ENCODE data around the gene BRSK1.

BRSK1 gene

DNA sequence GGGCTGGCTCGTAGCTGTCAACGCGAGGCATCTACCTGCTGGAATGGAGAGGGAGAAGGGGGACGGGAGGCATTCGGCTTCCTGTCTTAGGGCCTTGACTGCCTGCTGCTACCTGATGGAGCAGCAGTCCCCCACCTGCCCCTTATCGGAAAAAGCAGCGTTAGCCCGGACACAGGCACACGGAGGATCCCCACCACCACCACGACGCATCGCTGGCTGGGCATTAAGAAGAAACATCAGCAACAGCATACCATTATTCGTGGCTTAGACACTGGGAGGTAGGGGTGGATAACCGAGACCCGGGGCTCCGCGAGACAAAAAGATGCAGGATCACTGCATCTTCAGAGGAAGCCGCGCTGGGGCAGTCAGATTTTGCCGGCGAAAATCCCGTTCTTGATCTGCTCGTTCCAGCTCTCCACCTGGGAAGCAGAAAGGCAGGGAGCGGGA lies 69.6 kb downstream of the BRSK1 start:
- DNase-seq (ENCODE audit: low spot score), result no peak

DNA sequence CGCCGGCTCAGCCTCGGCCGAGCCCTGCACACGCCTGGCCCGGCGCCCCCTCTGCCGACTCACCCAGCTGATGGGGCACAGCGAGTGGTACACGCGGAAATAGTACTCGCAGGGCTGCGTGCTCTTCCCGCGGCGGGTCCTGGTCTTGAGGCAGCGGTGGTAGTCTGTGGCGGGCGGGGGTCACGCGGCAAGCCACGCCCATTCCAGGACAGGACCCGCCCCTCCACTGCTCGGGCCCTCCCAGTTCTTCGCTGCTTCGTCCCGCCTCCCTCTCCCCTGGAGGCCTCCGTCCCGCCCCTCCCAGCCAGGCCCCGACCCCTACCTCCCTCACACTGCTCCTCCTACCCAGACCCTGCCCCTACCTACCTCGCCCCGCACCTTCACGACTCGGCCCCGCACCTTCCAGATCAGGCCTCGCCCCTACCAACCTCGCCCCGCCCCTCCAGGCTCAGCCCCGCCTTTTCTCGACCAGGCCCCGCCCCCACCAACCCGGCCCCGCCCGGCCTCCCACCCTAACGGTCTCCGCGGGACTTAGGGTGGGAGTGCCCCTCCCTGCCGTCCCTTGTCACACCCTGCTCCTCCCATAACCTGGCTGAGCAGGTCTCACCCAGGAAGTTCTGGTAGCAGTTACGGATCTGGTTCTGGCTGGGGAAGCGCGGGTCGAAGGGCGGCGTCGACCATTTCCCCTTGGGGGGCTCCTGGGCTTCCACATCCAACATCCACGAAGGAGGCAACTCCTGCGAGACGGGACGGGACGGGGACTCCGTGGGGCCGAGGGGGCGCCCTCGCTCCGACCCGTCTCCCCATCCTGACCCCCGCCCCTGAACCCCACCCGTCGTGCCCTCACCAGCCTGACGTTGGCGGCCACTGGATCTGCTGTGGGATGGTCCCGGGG lies 70.3 kb downstream of the BRSK1 start:
- peak; percentile 93 for DNase-seq (ENCODE audit: low spot score)

DNA sequence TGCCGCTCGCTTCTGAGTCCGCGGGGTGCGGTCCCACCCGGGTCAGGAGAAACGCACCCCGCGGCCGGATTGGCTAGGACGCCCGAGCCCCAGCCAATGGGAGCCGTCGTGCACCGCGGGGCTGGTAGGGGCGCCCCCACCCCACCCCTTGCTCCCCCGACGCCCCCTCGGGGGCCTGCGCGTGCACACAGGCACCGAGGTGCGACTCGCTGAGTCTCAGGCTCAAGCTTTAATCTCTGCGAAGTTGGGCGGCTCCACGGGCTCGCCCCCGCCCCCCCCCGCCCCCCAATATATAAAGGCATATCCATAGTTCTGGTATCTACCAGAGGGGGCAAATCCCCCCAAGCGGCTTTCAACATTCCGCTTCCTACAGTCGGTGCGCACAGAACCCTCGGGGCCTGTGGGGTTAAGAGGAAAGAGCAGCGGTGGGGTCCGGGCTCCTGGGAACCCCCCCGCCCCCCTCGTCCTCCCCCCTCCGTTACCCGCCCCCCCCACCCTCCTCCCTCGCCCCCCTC lies 71.0 kb downstream of the BRSK1 start, which contains the start of gene COX6B2:
Gene COX6B2 (minus strand): TSS at position 22 of the 515 bp plus-strand sequence. CDS start 198 bp downstream, outside the sequence.
- DNase-seq (ENCODE audit: low spot score), result peak; percentile 70

DNA sequence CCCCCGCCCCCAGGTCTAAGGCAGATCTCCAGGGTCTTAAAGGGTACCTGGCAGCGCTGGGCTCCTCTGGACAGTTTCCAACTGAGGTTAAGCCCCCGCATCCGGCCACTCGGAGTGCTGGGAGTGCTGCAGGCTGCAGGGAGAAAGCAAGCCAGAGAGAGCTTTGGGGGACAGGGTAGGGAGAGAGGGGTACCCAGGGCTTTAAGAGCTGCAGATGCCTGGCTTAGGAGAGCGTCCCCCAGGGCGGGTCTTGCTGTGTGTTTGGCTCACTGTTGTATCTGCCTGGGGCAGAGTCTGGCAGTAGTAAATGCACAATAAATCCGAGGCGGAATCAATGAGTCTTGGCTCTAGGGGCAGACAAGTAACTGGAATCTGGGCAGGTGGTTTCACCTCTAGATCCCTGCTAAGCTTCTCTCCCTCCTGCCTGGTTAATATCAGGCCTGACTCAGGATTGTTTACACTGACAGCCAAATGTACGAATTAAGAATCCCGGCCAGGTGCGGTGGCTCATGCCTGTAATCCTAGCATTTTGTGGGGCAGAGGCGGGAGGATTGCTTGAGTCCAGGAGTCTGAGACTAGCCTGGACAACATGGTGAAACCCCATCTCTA lies 71.5 kb downstream of the BRSK1 start:
- peak; percentile 59 for DNase-seq (ENCODE audit: low spot score)

DNA sequence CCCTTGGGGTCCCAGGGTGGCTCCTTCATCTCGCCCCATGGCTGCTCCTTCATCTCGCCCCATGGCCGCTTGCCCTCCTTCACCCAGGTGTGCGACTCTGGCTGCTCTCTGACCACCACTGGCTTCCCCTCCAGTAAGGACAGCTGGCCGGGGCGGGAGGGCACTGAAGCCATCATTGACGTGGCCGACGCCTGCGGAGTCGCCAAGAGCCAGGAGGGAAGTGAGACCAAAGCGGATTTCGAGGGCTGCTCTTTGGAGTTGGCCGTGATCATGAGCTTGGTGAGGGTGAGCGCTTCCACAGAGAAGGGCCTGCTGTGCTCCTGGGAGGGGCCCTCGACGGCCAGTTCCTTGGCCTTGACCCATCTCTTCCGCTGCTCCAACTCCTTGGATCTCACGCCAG lies 74.7 kb downstream of the BRSK1 start:
- DNase-seq (ENCODE audit: low spot score), result no peak

DNA sequence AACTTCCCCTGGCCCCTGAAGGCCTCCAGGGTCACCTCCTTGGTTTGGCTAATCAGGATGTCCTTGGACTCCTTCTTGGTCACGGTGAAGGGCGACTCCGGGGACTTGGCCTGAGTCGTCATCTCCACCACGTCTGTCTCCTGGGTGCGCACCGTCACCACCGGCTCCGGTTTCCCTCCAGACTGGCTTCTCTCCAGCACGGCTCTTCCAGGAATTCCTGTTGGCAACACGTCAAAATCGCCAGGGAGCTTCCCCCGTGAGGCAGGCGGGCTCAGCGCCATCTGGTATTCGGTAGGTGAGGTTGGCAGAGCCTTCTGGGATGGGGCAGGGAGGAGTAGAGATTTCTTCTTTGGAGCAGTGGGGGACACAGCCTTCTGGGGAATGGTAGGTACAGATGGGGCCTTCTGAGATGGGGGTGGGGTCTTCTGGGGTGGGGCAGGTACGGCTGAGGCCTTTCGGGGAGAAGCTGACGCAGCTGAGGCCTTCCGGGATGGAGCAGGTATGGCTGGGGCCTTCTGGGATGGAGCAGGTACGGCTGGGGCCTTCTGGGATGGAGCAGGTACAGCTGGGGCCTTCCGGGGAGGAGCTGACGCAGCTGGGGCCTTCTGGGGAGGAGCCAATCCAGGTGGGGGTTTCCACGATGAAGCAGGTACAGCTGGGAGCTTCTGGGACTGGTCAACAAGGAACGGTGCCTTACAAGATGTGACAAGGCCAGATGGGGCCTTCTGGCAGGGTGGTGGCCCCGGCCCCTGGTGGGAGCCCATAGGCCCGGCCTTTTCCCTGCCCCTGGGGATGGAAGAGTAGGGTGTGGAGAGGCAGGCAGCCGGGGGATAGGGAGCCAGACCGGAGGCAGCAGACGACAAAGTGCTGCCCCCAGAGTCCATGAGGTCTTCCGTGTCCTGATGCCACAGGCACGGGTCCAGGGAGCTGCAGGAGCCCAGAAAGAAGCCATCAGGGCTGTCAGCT lies 75.4 kb downstream of the BRSK1 start:
- DNase-seq (ENCODE audit: low spot score), result no peak

DNA sequence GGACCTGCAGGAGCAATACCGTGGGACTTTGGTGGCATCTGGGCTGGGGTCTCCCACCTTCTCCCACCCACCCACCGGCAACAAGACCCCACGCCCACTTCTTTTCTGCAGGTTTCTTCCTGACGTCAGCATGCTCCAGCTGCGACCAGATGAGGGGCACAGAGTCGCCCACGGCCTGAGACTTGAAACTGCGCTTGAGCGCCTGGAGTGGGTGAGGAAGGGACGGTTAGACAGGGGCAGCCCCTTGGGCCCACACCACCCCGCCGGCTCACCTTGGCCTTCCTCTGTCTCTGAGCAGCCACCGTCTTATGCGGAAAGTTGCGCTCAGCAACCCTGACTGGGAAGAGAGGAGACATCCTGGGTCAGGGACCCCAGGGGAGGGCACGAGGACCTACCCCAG lies 77.1 kb downstream of the BRSK1 start:
- DNase-seq (ENCODE audit: low spot score), result no peak

Measured in iPS-NIHi11 (cell line).